Chondrocyte (in vitro differentiated cells): ENCODE data around the gene CYLC2. TPM values are rescaled to one million over a fixed set of nuclear protein-coding genes. Genes with fewer than 3 reads are reported as not detected.

Experiments
- DNase-seq: peaks from one replicate; pipeline ENCODE4 v3.0.0; 2021; ENCODE audit warnings: mixed read lengths, low spot score
- H3K27ac Mint-ChIP-seq: one replicate; pipeline ENCODE4 v1.8.0; 2021; ENCODE audit warnings: mild to moderate bottlenecking, moderate library complexity, mixed read lengths; ENCODE audit not compliant: unreplicated experiment
- H3K27me3 Mint-ChIP-seq: 2 replicates; pipeline ENCODE4 v1.8.0; 2021; ENCODE audit warnings: low read depth, mixed read lengths
- H3K36me3 Mint-ChIP-seq: 2 replicates; pipeline ENCODE4 v1.8.0; 2021; ENCODE audit warnings: low read depth, mixed read lengths
- H3K4me1 Mint-ChIP-seq: 2 replicates; pipeline ENCODE4 v1.8.0; 2021; ENCODE audit warnings: low read depth, mild to moderate bottlenecking, mixed read lengths
- H3K4me3 Mint-ChIP-seq: one replicate; pipeline ENCODE4 v1.8.0; 2021; ENCODE audit warnings: mild to moderate bottlenecking, moderate library complexity, mixed read lengths; ENCODE audit not compliant: unreplicated experiment
- H3K9me3 Mint-ChIP-seq: 2 replicates; pipeline ENCODE4 v1.8.0; 2021; ENCODE audit warnings: low read depth, mixed read lengths
- total RNA-seq: library from RNA; stranded (reverse); gene quantifications from 3 replicates; pipeline ENCODE4 v1.2.1, GENCODE V29; 2021
- TF ChIP-seq, protein P1 (sequence below): fragments of 200-600 bp; sonication (generic); IDR thresholded peaks from 2 replicates; pipeline ENCODE4 v1.5.0; 2021; ENCODE audit warnings: antibody characterized with exemption, mild to moderate bottlenecking, moderate library complexity

The CYLC2 gene
- total RNA-seq, 1 donor from 2014 or later = not detected

DNA sequence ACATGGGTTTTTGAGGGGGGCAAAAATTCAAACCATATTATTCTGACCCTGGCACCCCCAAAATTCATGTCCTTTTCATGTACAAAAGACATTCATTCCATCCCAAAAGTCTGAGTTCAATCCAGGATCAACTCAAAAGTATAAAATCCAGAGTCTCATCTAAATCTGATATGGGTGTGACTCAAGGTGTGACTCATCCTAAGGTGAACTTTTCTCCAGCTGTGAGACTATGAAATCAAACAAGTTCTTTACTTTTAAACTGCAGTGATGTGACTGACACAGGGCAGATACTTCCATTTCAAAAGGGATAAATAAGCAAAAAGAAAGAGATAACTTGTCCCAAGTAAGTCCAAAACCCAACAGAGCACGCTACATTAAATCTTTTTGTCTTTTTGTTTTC, 20.6 kb upstream of the CYLC2 start:
- TF ChIP-seq, protein P1, sequence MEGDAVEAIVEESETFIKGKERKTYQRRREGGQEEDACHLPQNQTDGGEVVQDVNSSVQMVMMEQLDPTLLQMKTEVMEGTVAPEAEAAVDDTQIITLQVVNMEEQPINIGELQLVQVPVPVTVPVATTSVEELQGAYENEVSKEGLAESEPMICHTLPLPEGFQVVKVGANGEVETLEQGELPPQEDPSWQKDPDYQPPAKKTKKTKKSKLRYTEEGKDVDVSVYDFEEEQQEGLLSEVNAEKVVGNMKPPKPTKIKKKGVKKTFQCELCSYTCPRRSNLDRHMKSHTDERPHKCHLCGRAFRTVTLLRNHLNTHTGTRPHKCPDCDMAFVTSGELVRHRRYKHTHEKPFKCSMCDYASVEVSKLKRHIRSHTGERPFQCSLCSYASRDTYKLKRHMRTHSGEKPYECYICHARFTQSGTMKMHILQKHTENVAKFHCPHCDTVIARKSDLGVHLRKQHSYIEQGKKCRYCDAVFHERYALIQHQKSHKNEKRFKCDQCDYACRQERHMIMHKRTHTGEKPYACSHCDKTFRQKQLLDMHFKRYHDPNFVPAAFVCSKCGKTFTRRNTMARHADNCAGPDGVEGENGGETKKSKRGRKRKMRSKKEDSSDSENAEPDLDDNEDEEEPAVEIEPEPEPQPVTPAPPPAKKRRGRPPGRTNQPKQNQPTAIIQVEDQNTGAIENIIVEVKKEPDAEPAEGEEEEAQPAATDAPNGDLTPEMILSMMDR = no peak
- H3K4me1 Mint-ChIP-seq = no peaks in the 10 kb centered on the region
- no peak overlapping the region for H3K27ac Mint-ChIP-seq
- no peaks in the 10 kb centered on the region for H3K27me3 Mint-ChIP-seq
- H3K9me3 Mint-ChIP-seq = peaks cover 15% of the 10 kb centered on the region
- no peaks in the 10 kb centered on the region for H3K36me3 Mint-ChIP-seq
- no peak for DNase-seq
- no peak overlapping the region for H3K4me3 Mint-ChIP-seq

DNA sequence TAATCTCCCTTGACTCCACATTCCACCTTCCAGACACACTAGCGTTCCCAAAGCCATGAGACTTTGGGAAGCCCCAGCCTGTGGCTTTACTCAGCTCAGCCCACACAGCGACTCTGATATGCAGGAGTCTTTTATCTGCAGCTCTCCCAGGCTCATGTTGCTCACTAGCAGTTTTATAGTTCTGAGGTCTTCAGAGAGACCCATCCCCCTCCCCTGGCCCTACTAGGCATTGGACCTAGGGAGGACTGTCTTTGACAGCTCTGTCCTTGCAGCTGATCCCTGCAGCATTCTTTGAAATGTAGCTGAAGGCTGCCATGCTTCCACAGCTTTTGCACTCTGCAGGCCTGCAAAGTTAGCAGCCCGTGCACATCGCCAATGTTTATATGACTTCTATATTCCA, 19.9 kb upstream of the CYLC2 start:
- Mint-ChIP-seq H3K27me3 (no peaks in the 10 kb centered on the region), H3K9me3 (peaks cover 13% of the 10 kb centered on the region), H3K4me1 (no peaks in the 10 kb centered on the region), H3K36me3 (no peaks in the 10 kb centered on the region), H3K27ac (no peak overlapping the region), H3K4me3 (no peak overlapping the region)
- TF ChIP-seq, protein P1 = no peak
- DNase-seq = no peak

DNA sequence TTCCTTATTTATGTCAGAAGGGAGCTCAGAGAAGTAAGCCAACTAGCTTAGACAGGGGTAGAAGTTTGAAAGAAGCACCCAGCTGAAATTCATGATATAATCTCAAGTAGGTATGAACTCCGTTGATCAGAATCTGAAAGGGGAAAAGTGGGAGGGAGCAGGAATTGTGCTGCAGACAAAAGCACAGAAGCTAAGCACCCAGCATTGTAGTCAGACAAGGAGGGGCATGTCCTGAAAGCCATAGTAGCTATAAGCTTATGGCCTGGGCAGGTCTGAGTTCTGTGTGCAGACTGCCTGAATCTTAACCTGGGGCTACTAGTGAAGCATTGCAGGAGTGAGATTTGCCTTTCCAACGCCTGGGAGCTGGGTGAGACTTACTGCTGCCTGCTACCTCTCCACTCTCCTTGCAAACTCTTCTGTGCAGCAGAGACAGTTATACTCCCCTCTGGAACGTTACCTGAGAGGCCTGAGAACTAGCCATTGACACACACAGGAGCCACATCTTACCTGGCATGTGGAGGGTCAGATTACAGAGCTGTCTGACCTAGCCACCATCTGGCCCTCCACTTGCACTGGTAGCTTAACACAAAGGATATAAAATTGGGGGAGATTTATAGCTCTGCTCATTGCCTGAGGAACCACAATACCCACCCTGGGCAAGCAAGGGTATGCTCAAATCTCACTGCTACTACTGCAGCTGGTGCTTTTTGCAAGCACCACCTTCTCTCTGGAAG, 9.8 kb upstream of the CYLC2 start:
- Mint-ChIP-seq H3K36me3 (no peaks in the 10 kb centered on the region), H3K27ac (no peak overlapping the region), H3K27me3 (peaks cover 6% of the 10 kb centered on the region), H3K4me3 (no peak overlapping the region), H3K9me3 (no peaks in the 10 kb centered on the region), H3K4me1 (no peaks in the 10 kb centered on the region)
- TF ChIP-seq, protein P1 = no peak
- DNase-seq = no peak

DNA sequence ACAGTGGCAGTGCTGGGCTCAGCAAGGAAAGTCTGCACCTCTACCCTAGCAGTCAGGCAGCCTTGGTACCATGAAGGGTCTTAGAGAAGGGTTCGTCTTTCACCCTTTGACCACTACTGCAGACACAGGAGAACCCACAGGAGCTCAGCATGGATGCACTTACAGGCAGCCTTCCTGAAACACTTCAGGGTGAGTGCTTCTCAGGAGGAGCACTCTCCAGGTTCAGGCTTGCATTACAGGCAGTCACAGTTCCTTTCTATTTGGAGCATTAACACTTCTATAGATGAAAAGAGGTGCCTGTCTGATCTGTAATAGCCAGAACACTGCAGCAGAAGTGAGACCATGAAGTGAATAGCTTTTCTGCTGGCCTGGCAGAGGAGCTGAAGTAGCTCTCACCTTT, 8.7 kb upstream of the CYLC2 start:
- Mint-ChIP-seq H3K9me3 (no peaks in the 10 kb centered on the region), H3K4me1 (no peaks in the 10 kb centered on the region), H3K36me3 (no peaks in the 10 kb centered on the region), H3K27me3 (peaks cover 6% of the 10 kb centered on the region), H3K4me3 (no peak overlapping the region), H3K27ac (no peak overlapping the region)
- TF ChIP-seq, protein P1 = no peak
- no peak for DNase-seq

DNA sequence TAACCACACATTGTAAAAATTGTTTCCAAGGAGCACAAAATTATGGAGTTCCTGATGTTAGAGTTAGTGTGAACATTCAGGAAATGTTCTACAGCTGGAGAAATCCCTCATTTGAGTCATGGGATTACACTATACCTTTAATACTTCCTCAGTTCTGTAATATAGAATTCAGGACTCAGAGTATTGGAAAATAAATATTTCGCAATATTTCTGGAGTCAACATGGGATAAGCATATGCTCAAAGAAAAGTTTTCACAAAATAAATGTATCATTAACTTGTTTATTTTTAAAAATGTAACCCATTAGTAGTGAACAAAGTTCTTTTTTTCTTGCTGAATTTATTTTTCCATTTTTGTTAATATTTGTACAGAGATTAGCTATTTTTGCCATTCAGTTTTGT, 8.6 kb downstream of the CYLC2 start:
- H3K4me1 Mint-ChIP-seq = no peaks in the 10 kb centered on the region
- no peak overlapping the region for H3K27ac Mint-ChIP-seq
- no peak for DNase-seq
- no peak overlapping the region for H3K4me3 Mint-ChIP-seq
- TF ChIP-seq, protein P1 = no peak
- peaks cover 2% of the 10 kb centered on the region for H3K27me3 Mint-ChIP-seq
- peaks cover 2% of the 10 kb centered on the region for H3K9me3 Mint-ChIP-seq
- H3K36me3 Mint-ChIP-seq = no peaks in the 10 kb centered on the region
